ENCODE measurements around the gene REG1B.

The REG1B gene

GRCh38 chr2:79087785-79088364 lies at the start of gene REG1B:
Gene REG1B, minus strand, starts transcription at chr2:79087993. Its CDS starts 381 bp downstream, at chr2:79087612.
- no peak for DNase-seq (ENCODE audit: low spot score)

GRCh38 chr2:79131687-79132086 lies 43.9 kb upstream of the REG1B start:
- DNase-seq (ENCODE audit: low spot score), result no peak

- DNase-seq (ENCODE audit: low spot score), result no peak
Observed at GRCh38 chr2:79129804-79130203, 42.0 kb upstream of the REG1B start.

- no peak for DNase-seq (ENCODE audit: low spot score)
Observed at GRCh38 chr2:79129260-79129659, 41.5 kb upstream of the REG1B start.

GRCh38 chr2:79128406-79128805 lies 40.6 kb upstream of the REG1B start:
- no peak for DNase-seq (ENCODE audit: low spot score)

GRCh38 chr2:79125721-79125985 lies 37.9 kb upstream of the REG1B start:
- DNase-seq (ENCODE audit: low spot score), result no peak

- no peak for DNase-seq (ENCODE audit: low spot score)
Observed at GRCh38 chr2:79124907-79125720, 37.3 kb upstream of the REG1B start.

GRCh38 chr2:79122676-79123075 lies 34.9 kb upstream of the REG1B start:
- no peak for DNase-seq (ENCODE audit: low spot score)

- no peak for DNase-seq (ENCODE audit: low spot score)
Observed at GRCh38 chr2:79120194-79120713, 32.5 kb upstream of the REG1B start, which contains the start of gene REG1A. Gene REG1A, plus strand, starts transcription at chr2:79120488. Its CDS starts 374 bp downstream, at chr2:79120862.

- DNase-seq (ENCODE audit: low spot score), result no peak
Observed at GRCh38 chr2:79116997-79117928, 29.5 kb upstream of the REG1B start.

GRCh38 chr2:79114797-79115494 lies 27.2 kb upstream of the REG1B start:
- DNase-seq (ENCODE audit: low spot score), result no peak

- DNase-seq (ENCODE audit: low spot score), result no peak
Observed at GRCh38 chr2:79112269-79112668, 24.5 kb upstream of the REG1B start.

- DNase-seq (ENCODE audit: low spot score), result no peak
Observed at GRCh38 chr2:79105259-79105658, 17.5 kb upstream of the REG1B start.

- no peak for DNase-seq (ENCODE audit: low spot score)
Observed at GRCh38 chr2:79103214-79103613, 15.4 kb upstream of the REG1B start.

GRCh38 chr2:79101024-79101423 lies 13.2 kb upstream of the REG1B start:
- no peak for DNase-seq (ENCODE audit: low spot score)

- DNase-seq (ENCODE audit: low spot score), result no peak
Observed at GRCh38 chr2:79100285-79100684, 12.5 kb upstream of the REG1B start.

- no peak for DNase-seq (ENCODE audit: low spot score)
Observed at GRCh38 chr2:79099140-79099686, 11.4 kb upstream of the REG1B start.

- DNase-seq (ENCODE audit: low spot score), result no peak
Observed at GRCh38 chr2:79097843-79098242, 10.1 kb upstream of the REG1B start.

- DNase-seq (ENCODE audit: low spot score), result no peak
Observed at GRCh38 chr2:79090693-79091092, 2.9 kb upstream of the REG1B start.

- no peak for DNase-seq (ENCODE audit: low spot score)
Observed at GRCh38 chr2:79086255-79086654, 1.5 kb downstream of the REG1B start.

- DNase-seq (ENCODE audit: low spot score), result no peak
Observed at GRCh38 chr2:79085382-79085781, 2.4 kb downstream of the REG1B start.

Data from globus pallidus (tissue), 1 donor.